ENCODE measurements around the gene APOC3. TPM values are rescaled to one million over a fixed set of nuclear protein-coding genes. Genes with fewer than 3 reads are reported as not detected.

The APOC3 gene
- total and polyA plus RNA-seq, 12 donors = 0.12 to 0.64 TPM; not detected in 10

- Histone ChIP-seq H3K27ac (peak within 1 kb of the TSS; percentile 36 to 88 (median 83)), H3K27me3 (no peaks in the 10 kb centered on the region), H3K36me3 (peaks cover 0 to 1% (median 0%) of the 10 kb centered on the region in 9 donors), H3K9me3 (no peaks in the 10 kb centered on the region), H3K4me3 (peak within 1 kb of the TSS in 5 of 10 donors; percentile 42 to 53 (median 49)), H3K4me1 (peaks cover 11 to 63% (median 38%) of the 10 kb centered on the region in 9 donors)
- DNase-seq (peak in 1 of 2 donors; percentile 24), ATAC-seq (peak in 3 of 8 donors; percentile 8 to 55 (median 14))
- WGBS, 2 donors = 55 to 57% methylated on average over 17 to 19 of the region's 19 CpGs
- TF ChIP-seq CTCF (IDR thresholded peaks at IDR 0.05) = no peak
- intact Hi-C loops (cut with DNase I) = loop anchor here in 7 of 10 donors (2.0 to 5.0 kb wide), 5 partner anchors 35 to 49 kb away; partner anchors contain the start of genes APOA5 (in 5 of the 7) and ZPR1 (in 1 of the 7)
Observed at GRCh38 chr11:116837231-116838091, 7.8 kb downstream of the APOC3 start, which contains the start of gene APOA1. Gene APOA1, minus strand, starts transcription at chr11:116837622. Its CDS starts 235 bp downstream, at chr11:116837387.

GRCh38 chr11:116838321-116839084 lies 8.8 kb downstream of the APOC3 start:
- TF ChIP-seq CTCF (IDR thresholded peaks at IDR 0.05) = no peak
- Histone ChIP-seq H3K36me3 (peaks cover 0 to 11% (median under 1%) of the 10 kb centered on the region in 9 donors), H3K27ac (no peak overlapping the region), H3K9me3 (no peaks in the 10 kb centered on the region), H3K4me1 (peaks cover 11 to 63% (median 38%) of the 10 kb centered on the region in 9 donors), H3K4me3 (no peak overlapping the region), H3K27me3 (no peaks in the 10 kb centered on the region)
- 87 to 94% methylated on average over 6 of the region's 6 CpGs for WGBS, 2 donors
- ATAC-seq (no peak), DNase-seq (no peak)
- intact Hi-C loops (cut with DNase I) = loop anchor here in 6 of 10 donors (5.0 kb wide), 3 partner anchors 34 to 46 kb away; partner anchors contain the start of gene APOA5 (in 4 of the 6)

- H3K27ac ChIP-seq = peak overlapping the region in 1 of 10 donors; percentile 4
- peaks cover 0 to 28% (median 4%) of the 10 kb centered on the region in 9 donors for H3K36me3 ChIP-seq
- intact Hi-C loops (cut with DNase I) = no loop called here
- no peak for ATAC-seq
- DNase-seq = no peak
- no peaks in the 10 kb centered on the region for H3K27me3 ChIP-seq
- TF ChIP-seq CTCF (IDR thresholded peaks at IDR 0.05) = peak in 7 of 9 donors; percentile 12 to 49 (median 31)
- H3K4me1 ChIP-seq = peaks cover 11 to 54% (median 30%) of the 10 kb centered on the region in 9 donors
- 54 to 58% methylated on average over 6 of the region's 6 CpGs for WGBS, 2 donors
- no peaks in the 10 kb centered on the region for H3K9me3 ChIP-seq
- H3K4me3 ChIP-seq = no peak overlapping the region
Observed at GRCh38 chr11:116840224-116840745, 10.6 kb downstream of the APOC3 start.

All from heart right ventricle (tissue), 16 donors.